ENCODE results near the gene CRCP. TPM values are rescaled to one million over a fixed set of nuclear protein-coding genes. Genes with fewer than 3 reads are reported as not detected.

CRCP gene
- total RNA-seq, 4 donors from 2014 or later: 20.6 to 48.6 (median 44.1) TPM

DNA sequence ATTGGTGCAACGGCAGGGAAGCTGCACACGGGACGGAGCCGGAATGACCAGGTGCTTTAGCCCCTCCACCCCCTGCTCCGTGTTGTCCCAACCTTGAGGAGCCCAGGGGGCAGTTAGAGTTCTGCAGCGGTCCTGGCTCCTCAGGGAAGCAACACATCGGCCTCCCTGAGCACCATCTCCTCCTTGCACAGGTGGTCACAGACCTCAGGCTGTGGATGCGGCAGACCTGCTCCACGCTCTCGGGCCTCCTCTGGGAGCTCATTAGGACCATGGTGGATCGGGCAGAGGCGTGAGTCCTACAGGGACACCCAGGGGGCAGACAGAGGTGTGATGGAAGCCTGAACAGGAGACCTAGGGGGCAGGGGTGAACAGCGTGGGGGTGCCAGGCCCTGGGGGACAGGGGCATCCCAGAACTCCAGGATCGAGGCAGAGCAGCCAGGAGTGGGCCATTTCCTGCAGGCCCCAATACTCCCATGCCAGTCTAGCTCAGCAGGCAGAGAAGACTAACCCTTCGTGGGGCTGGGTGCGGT lies 31.7 kb upstream of the CRCP start:
- 95% methylated on average over 13 of the region's 16 CpGs; no CpG with 5 or more reads in 1 of the 2 donors for WGBS, 2 donors (ENCODE audit: low coverage in 1 of 2)
- Histone ChIP-seq H3K4me1 (peaks cover 0 to under 1% (median under 1%) of the 10 kb centered on the region in 4 donors), H3K36me3 (peaks cover 0 to 12% (median 6%) of the 10 kb centered on the region in 4 donors), H3K27ac (no peak overlapping the region), H3K9me3 (no peaks in the 10 kb centered on the region), H3K4me3 (no peak overlapping the region), H3K27me3 (no peaks in the 10 kb centered on the region)
- TF ChIP-seq POLR2A (IDR thresholded peaks at IDR 0.05) (no peak), POLR2AphosphoS5 (IDR thresholded peaks at IDR 0.05) (no peak), EP300 (IDR thresholded peaks at IDR 0.05; ENCODE audit: low read depth) (no peak)
- TF ChIP-seq, protein P1, sequence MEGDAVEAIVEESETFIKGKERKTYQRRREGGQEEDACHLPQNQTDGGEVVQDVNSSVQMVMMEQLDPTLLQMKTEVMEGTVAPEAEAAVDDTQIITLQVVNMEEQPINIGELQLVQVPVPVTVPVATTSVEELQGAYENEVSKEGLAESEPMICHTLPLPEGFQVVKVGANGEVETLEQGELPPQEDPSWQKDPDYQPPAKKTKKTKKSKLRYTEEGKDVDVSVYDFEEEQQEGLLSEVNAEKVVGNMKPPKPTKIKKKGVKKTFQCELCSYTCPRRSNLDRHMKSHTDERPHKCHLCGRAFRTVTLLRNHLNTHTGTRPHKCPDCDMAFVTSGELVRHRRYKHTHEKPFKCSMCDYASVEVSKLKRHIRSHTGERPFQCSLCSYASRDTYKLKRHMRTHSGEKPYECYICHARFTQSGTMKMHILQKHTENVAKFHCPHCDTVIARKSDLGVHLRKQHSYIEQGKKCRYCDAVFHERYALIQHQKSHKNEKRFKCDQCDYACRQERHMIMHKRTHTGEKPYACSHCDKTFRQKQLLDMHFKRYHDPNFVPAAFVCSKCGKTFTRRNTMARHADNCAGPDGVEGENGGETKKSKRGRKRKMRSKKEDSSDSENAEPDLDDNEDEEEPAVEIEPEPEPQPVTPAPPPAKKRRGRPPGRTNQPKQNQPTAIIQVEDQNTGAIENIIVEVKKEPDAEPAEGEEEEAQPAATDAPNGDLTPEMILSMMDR (IDR thresholded peaks at IDR 0.05): no peak
- DNase-seq: no peak
- in situ Hi-C loops (cut with MboI; ENCODE audit: low pct_ligation_motif_present in 1 of 4, low pct_unique_long_range_greater_than_20kb in 1 of 4, low sequenced_read_pairs in 3 of 4): no loop called here
- intact Hi-C loops (cut with DNase I; ENCODE audit: low total_unique reads): no loop called here

DNA sequence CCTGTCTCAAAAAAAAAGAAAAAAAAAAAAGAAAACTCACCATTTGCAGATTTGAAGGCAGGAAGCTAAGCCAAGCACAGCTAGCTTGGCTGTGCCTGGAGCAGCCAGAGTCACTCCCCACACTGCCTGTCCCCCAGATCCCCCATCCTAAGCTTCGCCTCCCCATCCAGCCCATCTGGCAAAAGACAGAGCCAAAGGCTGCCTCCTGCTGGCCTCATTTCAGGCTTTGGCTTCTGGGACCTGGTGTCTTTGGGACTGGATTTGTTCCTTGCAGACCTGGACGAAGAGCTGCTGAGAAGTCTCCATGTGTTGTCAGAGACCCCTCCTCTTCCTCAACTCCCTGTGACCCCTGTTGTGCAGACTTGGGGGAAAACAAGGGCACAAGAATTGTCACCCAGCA lies 31.0 kb upstream of the CRCP start:
- intact Hi-C loops (cut with DNase I; ENCODE audit: low total_unique reads): no loop called here
- H3K9me3 ChIP-seq: no peaks in the 10 kb centered on the region

DNA sequence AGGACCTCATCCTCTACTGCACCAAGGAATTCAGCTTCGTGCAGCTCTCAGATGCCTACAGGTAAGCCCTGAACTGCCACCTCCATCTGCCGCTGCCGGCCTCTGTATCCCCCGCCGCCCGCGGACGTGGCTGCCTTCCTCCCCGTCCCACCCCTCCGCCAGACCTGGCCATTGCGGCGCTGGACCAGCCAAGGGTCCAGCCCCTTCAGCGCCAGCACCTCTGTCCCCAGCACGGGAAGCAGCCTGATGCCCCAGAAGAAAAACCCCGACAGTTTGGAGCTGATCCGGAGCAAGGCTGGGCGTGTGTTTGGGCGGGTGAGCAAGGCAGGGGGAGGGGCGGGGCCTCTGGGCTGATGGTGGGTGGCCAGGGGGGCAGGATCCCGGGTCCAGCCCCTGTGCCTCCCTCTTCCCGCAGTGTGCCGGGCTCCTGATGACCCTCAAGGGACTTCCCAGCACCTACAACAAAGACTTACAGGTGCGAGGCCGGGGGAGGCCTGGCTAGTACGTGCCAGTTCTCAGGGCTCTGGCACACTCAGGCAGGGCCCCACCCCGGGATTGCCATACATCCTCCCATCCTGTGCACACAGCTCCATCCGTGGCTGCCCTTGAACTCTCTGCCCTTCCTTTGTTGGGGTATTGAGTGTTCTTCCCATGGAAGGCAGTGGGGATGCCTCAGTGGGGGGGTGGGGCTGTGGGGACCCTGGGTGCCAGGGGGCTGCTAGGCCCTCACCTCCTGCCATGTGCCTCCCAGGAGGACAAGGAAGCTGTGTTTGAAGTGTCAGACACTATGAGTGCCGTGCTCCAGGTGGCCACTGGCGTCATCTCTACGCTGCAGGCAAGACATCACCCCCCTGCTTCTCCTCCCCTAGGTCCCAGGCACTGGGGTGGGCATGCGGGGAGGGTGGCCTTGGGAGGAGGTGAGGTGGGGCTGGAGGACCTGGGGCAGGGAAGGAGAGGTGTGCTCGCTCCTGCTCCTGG lies 25.5 kb upstream of the CRCP start:
- DNase-seq: no peak
- in situ Hi-C loops (cut with MboI; ENCODE audit: low pct_ligation_motif_present in 1 of 4, low pct_unique_long_range_greater_than_20kb in 1 of 4, low sequenced_read_pairs in 3 of 4): no loop called here
- Histone ChIP-seq H3K27ac (no peak overlapping the region), H3K9me3 (no peaks in the 10 kb centered on the region), H3K4me1 (no peaks in the 10 kb centered on the region), H3K36me3 (peaks cover 0 to 8% (median 3%) of the 10 kb centered on the region in 4 donors), H3K4me3 (no peak overlapping the region), H3K27me3 (no peaks in the 10 kb centered on the region)
- TF ChIP-seq POLR2A (IDR thresholded peaks at IDR 0.05): no peak
- TF ChIP-seq, protein P1 (IDR thresholded peaks at IDR 0.05): no peak
- no peak for TF ChIP-seq EP300 (IDR thresholded peaks at IDR 0.05; ENCODE audit: low read depth)
- no peak for TF ChIP-seq POLR2AphosphoS5 (IDR thresholded peaks at IDR 0.05)
- 85% methylated on average over 30 of the region's 32 CpGs; no CpG with 5 or more reads in 1 of the 2 donors for WGBS, 2 donors (ENCODE audit: low coverage in 1 of 2)
- intact Hi-C loops (cut with DNase I; ENCODE audit: low total_unique reads): no loop called here

More for the DNA sequence above, 31.0 kb upstream of the CRCP start:
- Histone ChIP-seq H3K27me3 (no peaks in the 10 kb centered on the region), H3K36me3 (peaks cover 0 to 12% (median 6%) of the 10 kb centered on the region in 4 donors), H3K27ac (no peak overlapping the region), H3K4me3 (no peak overlapping the region), H3K4me1 (no peaks in the 10 kb centered on the region)
- DNase-seq: no peak
- TF ChIP-seq, protein P1 (IDR thresholded peaks at IDR 0.05): no peak
- TF ChIP-seq EP300 (IDR thresholded peaks at IDR 0.05; ENCODE audit: low read depth) (no peak), POLR2AphosphoS5 (IDR thresholded peaks at IDR 0.05) (no peak), POLR2A (IDR thresholded peaks at IDR 0.05) (no peak)
- WGBS, 2 donors (ENCODE audit: low coverage in 1 of 2): 90% methylated on average over 2 of the region's 2 CpGs; no CpG with 5 or more reads in 1 of the 2 donors
- in situ Hi-C loops (cut with MboI; ENCODE audit: low pct_ligation_motif_present in 1 of 4, low pct_unique_long_range_greater_than_20kb in 1 of 4, low sequenced_read_pairs in 3 of 4): no loop called here

DNA sequence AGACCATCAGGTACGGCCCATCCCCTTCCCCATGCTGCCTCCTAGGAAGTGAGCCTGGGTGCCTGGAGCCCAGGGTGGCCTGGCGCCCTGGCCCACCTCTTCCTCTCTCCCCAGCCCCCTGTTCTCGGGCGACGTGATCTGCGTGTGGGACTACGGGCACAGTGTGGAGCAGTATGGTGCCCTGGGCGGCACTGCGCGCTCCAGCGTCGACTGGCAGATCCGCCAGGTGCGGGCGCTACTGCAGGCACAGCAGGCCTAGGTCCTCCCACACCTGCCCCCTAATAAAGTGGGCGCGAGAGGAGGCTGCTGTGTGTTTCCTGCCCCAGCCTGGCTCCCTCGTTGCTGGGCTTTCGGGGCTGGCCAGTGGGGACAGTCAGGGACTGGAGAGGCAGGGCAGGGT lies 22.0 kb upstream of the CRCP start:
- H3K9me3 ChIP-seq: no peaks in the 10 kb centered on the region
- no peak overlapping the region for H3K4me3 ChIP-seq
- in situ Hi-C loops (cut with MboI; ENCODE audit: low pct_ligation_motif_present in 1 of 4, low pct_unique_long_range_greater_than_20kb in 1 of 4, low sequenced_read_pairs in 3 of 4) (no loop called here), intact Hi-C loops (cut with DNase I; ENCODE audit: low total_unique reads) (no loop called here)
- H3K36me3 ChIP-seq: no peaks in the 10 kb centered on the region
- no peaks in the 10 kb centered on the region for H3K27me3 ChIP-seq
- TF ChIP-seq, protein P1 (IDR thresholded peaks at IDR 0.05): no peak
- TF ChIP-seq POLR2AphosphoS5 (IDR thresholded peaks at IDR 0.05) (no peak), POLR2A (IDR thresholded peaks at IDR 0.05) (no peak), EP300 (IDR thresholded peaks at IDR 0.05; ENCODE audit: low read depth) (no peak)
- DNase-seq: no peak
- no peaks in the 10 kb centered on the region for H3K4me1 ChIP-seq
- H3K27ac ChIP-seq: no peak overlapping the region
- WGBS, 2 donors (ENCODE audit: low coverage in 1 of 2): 93% methylated on average over 18 of the region's 19 CpGs; no CpG with 5 or more reads in 1 of the 2 donors

Data from transverse colon (tissue), 4 donors.